Activated CD8-positive, alpha-beta memory T cell treated with anti-CD3 and anti-CD28 coated beads, Interleukin-2, amount 50 U/mL, for 48 hours (primary cell): ENCODE measurements around the gene HECTD1.
"Not testable (repeated sequence)": the region's sequence is repeated elsewhere in the genome, so short reads cannot be mapped to it uniquely, and the experiment has no call there.

ENCODE experiments used
- DNase-seq: peaks from one replicate; pipeline ENCODE4 v3.0.0-alpha.2; 2020

Gene HECTD1

DNA sequence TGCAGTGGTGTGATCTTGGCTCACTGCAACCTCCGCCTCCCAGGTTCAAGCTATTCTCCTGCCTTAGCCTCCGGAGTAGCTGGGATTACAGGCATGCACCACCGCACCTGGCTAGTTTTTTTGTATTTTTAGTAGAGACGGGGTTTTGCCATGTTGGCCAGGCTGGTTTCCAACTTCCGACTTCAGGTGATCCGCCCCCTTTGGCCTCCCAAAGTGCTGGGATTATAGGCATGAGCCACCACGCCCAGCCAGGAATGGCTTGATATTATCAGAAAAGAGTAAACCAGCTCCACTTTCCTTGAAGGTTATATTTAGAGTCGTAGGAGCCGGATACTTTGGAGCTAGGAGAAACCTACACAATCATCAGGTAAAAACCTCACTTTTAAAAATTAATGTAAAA is 121.1 kb downstream of the HECTD1 start:
- not testable (repeated sequence) for DNase-seq

DNA sequence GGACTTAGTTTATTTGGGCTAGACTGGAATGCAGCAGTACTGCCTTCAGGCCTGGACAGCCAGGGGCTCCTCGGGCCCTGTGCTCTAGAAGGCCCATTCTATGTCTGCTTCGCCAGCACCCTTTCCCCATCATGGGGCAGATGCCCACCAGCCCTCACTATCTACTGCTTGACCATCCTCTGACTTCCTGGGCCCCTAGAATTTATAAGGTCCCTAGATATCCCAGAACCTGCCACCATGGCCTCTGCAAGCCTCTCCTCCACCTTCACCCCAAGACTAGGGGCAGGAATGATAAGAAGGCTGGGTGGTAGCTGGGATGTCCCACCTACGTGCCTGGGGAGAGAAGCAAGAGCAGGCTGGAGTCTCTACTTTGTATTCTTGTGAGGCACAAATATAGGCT is 122.6 kb downstream of the HECTD1 start:
- DNase-seq: no peak

DNA sequence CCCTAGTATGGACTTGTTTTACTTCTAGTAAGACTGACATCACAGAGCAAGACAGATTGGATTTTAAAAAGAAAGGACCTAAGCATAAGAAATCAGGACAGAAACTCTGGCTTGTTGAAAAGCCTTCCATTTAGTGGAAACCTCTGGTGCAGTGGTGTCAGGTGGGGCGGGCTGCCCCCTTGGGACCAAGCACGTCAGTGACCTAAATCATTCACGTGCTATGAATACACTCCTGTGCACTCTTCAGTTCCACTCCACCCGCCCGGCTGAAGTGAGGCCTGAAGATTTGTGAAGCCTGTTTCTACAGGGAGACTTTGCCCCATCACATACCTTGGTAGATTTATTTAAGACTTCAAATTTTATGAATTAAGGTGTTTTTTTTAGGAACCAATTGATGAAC is 123.2 kb downstream of the HECTD1 start:
- DNase-seq: no peak

DNA sequence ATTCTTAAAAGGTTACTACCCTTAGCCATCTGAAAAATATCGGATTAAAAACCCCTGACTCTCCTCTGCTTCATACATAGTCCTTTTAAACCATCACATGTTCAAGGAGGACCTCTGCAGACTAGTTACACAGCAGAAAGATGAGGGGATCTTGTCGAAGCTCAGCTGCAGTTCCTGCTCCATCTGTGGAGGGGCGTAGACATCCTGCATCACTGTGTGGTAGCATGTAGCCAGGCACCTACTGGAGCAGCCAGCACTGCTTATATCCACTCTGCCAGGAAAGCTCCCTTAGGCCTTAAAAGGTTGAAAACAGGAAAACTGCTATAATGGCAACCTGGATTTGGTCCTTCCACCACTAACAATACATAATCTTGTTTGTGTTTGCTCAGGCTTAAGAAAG is 123.8 kb downstream of the HECTD1 start:
- DNase-seq: no peak

DNA sequence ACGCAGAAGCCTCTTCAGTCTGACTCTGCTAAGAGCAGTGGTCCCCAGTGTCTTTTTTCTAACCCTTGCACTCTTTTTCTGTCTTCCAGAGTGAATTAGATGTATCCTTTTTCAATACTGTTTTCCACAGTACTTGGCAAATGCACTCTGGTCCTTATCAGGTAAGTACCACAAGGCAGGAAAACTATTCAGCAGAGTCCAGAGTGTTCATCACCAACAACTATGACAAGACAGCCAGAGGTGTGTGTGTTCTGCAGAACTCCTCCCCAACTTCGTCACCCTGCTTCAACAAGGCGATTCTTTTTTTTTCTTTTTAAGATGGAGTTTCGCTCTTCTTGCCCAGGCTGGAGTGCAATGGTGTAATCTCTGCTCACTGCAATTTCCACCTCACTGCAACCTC is 127.1 kb downstream of the HECTD1 start:
- no peak for DNase-seq

DNA sequence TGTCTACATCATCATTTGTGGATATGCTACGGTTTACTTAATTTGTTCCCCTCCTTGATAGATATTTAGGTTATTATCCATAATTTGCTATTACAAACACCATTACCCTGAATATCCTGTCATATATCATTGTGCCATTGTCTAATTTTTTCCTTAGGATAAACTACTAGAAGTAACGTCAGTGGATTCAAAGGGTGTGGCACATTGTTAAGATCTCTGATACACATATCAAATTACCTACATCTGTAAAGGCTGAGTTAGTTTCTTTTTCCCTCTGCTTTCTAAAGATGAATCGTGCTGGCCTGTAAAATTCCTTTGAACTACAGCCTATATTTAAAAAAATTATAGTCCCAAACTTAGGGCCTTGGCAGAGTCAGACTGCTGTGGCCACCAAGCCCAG is 127.5 kb downstream of the HECTD1 start:
- DNase-seq: no peak

DNA sequence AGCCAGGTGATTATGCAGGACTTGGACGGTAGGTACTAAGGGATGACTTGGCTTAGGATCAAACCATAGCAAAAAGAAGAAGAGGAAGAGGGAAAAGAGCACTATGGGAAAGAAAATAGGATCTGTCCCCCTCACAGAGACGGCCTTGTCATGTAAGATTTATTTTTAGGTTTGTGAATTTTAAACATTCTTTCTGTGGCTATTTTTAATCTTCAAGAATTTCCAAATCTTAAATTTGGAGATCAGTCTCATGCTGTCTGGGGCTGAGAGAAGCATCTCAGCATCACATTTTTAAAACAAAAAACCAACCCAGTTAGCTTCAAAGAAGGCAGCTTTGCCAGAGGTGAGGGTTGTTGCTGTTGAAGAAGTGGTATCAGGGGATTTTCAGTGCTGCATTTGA is 128.8 kb downstream of the HECTD1 start:
- DNase-seq: no peak

DNA sequence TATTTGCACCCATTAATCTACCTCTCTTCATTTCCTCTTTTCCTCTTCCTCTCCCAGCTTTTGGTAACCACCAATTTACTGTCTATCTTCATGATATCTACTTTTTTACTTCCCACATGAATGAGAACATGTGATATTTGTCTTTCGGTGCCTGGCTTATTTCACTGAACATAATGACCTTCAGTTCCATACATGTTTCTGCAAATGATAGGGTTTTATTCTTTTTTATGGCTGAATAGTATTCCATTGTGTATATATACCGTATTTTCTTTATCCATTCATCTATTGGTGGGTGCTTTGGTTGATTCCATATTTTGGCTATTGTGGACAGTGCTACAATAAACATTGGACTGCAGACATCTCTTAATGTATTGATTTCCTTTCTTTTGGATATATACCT is 132.4 kb downstream of the HECTD1 start:
- no peak for DNase-seq

DNA sequence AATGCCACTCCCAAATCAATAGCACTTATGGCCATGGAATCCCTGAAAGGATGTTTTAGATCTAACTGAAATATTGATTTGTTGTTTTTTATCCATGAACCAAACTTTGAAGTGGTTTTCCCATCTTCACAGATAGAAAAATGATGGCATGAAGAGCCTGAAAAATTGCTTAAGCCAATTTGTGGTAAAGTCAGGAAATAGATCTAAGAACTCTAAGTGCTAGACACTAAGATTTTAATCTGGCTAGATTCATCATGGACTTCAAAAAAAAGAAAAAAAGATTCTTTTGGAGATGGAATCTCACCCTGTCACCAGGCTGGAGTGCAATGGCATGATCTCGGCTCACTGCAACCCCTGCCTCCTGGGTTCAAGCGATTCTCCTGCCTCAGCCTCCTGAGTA is 136.4 kb downstream of the HECTD1 start:
- DNase-seq: no peak

DNA sequence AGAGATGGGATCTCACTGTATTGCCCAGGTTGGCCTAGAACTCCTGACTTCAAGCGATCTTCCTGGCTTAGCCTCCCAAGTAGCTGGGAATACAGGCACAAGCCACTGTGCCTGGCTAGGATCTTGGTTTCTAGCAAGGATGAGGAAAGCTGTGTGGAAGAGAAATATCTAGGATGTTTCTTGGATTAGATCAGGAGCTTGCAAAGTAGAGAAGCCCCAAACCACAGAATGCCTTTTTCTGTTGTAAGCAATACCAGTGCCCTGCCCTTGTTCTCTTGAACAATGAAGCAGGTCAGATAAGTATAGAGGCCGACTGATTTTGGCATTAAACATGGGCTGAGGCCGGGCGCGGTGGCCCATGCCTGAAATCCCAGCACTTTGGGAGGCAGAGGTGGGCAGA is 137.2 kb downstream of the HECTD1 start:
- DNase-seq: no peak

DNA sequence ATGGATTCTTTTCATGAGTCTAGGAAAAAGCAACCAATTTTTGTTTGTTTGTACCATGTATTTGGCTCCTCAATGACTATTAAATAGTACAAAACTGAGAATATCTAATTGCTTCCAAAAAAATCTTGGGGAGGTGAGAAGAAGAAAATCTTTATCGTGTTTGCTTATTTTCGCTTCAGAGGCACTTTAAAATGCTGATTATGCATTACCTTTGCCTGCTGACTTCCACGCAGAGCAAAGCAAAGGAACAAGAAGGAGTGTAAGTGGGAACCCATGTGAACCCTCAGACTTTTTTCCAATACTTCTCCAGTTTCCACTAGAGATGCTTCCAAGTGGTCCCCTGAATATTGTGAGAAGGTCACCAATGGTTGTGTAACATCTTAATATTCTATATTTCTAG is 138.2 kb downstream of the HECTD1 start:
- no peak for DNase-seq

DNA sequence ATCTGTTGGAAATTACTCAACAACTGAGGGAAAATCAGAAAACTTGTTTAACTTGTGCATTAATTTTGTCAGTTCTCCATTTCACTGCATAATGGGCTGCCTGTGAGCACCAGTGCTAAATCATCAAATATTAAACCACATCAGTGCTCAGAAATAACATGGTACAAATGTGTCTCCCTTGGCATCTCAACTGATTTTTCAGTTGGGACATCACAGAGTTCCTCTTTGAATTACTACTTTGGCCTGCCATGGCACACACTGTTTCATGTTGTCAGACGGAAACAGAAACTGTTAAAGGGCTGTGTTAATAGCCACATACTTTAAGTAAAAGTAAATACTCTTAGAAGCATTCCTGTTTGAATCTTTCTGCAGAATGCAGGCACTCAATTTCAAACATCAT is 139.4 kb downstream of the HECTD1 start:
- DNase-seq: no peak

DNA sequence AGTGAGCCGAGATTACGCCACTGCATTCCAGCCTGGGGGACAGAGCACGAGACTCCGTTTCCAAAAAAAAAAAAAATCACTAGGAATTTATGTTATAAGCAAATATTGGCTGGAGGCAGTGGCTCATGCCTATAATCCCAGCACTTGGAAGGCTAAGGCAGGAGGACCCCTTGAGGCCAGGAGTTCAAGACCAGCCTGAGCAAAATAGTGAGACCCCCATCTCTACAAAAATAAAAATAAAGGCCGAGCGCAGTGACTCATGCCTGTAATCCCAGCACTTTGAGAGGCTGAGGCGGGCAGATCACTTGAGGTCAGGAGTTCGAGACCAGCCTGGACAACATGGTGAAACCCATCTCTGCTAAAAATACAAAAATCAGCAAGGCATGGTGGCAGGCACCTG is 144.7 kb downstream of the HECTD1 start:
- not testable (repeated sequence) for DNase-seq

DNA sequence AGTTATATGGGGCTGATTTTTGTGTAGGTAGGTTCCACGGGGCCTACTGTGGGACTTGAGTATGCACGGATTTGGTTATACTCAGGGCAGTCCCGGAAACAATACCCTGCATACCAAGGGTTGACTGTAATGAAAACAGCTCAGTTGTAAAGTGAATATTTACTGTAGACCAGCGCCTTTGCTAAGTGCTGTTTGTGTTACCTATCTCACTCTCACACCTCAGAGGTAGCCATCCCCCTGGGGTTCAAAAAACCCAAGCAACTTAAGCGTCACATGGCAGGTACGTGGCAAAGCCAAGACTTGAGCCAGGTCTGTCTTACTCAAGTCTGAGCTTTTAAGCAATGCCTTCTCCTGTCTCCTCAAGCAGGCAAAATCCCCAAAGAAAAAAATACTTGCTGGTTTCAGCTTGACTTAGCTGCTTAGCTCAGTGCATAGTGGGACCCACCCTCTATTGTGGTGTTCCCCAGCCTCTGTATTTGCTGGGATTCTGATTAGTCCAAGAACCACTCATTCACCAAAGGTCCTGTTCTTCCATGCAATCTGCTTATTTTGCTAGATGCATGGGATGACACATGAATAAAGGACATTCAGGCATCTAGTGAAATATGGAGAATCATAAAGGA is 147.2 kb downstream of the HECTD1 start:
- no peak for DNase-seq

DNA sequence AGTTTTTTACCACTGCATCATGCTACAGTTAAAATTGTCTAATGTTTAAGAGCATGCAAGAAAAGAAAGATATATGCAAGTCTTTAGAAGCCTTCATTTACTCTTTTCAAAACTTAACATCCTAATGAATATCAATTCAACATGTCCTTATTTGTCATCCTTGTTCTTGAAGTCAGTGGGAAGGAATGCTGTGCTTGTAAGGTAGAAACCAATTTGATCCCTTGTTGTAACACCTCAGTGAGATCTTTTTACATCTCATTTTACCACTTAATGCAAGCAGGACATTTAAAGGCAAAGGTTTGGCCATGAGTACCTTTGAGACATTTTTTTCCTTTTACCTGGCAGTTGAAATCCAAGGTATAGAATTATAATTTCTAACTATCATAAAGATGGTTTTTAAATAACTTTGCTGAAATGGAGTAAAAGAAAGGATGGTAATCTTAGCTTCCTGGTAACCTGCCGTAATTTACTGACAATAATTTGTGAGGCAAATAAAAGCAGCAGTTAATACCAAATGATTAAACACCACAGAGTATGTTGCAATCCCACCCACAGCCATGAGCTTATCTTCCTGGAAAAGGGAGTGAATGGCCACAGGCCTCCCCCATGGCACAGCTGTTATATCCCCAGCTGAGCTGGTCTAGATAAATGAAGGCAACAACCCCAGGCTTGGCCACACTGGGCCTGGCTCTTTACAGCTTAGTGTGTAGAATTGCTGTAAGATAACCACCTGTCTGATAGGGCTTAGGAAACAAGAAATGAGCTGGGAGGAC is 148.3 kb downstream of the HECTD1 start:
- DNase-seq: no peak

DNA sequence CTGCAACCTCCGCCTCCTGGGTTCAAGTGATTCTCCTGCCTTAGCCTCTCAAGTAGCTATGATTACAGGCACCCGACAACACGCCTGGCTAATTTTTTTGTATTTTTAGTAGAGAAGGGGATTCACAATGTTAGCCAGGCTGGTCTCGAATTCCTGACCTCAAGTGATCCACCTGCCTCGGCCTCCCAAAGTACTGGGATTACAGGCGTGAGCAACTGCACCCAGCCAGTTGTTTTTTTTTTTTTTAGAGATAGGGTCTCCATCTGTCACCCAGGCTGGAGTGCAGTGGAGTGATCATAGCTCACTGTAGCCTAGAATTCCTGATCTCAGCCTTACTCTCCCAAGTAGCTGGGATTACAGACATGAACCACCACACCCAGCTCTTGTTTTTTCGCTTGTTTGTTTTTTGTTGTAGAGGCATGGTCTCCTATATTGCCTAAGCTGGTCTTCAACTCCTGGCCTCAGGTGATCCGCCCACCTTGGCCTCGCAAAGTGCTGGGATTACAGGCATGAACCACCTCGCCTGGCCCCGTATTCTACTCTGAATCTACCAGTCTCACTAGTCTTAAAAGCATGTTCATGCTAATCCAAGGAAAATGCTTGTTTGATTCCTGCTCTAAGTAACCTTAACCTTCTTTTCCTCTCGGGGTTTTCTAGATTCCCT is 149.8 kb downstream of the HECTD1 start:
- DNase-seq: no peak

DNA sequence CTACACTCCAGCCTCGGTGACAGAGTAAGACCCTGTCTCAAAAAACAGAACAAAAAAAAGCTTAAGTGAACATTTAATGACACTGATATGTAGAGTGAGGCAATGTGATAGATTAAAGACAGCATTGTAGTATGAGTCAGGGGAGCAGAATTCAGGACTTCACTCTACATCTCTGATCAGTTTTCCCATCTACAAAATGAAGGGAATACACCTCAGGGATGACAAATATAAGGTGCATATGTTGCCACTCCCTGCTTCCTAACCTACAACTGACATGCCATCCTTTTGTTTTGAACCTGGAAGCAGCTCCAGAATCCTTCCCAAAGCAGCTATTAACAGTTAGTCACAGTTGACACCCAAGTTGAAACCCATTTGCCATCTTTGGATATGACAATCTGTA is 150.6 kb downstream of the HECTD1 start:
- no peak for DNase-seq

DNA sequence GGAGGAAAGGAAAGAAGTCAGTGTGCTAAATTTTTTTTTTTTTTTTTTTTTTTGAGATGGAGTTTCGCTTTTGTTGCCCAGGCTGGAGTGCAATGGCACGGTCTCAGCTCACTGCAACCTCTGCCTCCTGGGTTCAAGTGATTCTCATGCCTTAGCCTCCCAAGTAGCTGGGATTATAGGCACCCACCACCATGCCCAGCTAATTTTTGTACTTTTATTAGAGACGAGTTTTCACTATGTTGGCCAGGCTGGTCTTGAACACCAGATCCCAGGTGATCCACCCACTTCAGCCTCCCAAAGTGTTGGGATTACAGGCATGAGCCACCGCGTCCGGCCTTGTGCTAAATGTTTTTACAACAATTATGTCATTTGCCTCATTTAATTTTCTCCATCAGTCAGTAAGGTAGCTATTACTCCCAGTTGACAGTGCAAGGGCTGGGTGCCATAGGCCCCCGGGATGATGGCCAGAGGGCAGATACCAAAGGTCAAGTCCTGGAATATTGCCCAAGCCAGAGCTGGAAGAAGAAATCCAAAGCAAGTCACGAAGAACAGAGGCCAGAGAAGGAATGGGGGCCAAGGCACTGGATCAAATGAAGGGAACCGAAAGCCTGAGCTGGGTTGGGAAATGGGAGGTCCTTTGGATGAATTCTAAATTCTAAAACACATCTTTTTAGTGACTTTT is 154.5 kb downstream of the HECTD1 start:
- DNase-seq: not testable (repeated sequence)

DNA sequence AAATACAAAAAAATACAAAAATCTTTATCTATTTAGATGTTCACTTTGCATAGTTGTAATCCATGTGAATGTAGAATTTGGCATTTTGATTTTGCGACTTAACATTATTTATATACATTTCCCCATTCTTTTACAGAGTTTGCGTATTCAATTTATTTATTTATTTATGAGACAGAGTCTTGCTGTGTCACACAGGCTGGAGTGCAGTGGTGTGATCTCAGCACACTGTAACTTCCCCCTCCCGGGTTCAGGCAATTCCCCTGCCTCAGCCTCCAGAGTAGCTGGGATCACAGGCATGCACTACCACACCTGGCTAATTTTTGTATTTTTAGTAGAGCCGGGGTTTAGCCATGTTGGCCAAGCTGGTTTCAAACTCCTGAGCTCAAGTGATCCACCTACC is 156.1 kb downstream of the HECTD1 start:
- DNase-seq: no peak

DNA sequence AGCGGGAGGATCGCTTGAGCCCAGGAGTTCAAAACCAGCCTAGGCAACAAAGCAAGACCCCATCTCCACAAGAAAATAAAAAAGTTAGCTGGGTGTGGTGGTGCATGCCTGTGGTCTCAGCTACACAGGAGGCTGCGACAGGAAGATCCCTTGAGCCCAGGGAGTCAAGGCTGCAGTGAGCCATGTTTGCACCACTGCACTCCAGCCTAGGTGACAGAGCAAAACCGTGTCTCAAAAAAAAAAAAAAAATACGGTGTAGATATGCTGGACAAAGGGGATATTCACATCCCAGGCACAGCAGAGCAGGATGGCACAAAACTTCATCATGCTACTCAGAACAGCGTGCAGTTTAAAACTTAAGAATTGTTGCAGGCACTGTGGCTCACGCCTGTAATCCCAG is 156.6 kb downstream of the HECTD1 start:
- DNase-seq: no peak
